NK-92 treated with Interleukin-12 subunit alpha and Interleukin-12 subunit beta, amount 100 ng/mL, for 24 hours (cell line): ENCODE data around the gene RAB3IL1.
"Not testable (repeated sequence)": the region's sequence is repeated elsewhere in the genome, so short reads cannot be mapped to it uniquely, and the experiment has no call there.

Source experiments
- DNase-seq: peaks from one replicate; lab custom pipeline; 2025; lab: John Stamatoyannopoulos, UW

RAB3IL1 gene

GRCh38 chr11:61885784-61886580 is 31.4 kb downstream of the RAB3IL1 start:
- DNase-seq: no peak

DNA sequence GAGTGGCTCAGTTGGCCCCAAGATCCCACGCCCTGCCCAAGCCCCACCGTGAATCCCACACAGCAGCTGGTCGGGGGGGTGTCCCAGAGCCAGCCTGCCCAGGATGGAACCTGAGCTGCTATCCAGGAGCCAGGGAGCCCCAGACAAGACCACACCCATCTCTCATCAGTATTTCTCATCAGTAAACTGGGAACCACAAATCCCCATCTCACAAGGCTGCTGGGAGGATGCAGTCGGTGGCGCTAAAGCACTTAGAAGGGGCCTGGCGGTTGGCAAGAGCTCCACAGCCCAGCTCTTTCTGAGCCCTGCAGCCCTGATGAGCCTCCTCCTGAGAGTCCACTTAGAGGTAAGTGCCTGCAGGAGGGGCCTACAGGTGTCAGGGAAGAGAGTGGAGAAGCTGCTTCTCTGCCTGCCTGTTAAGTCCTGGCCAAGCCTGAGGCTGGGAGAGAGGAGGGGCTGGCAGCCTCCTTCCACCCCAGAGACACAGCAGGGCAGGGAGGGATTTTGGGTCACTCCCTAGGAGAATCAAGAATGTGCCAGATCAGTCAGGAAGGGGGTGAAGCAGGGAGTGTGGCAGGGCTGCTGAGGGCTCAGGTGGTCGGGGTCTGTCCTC is 32.1 kb downstream of the RAB3IL1 start:
- DNase-seq: no peak

DNA sequence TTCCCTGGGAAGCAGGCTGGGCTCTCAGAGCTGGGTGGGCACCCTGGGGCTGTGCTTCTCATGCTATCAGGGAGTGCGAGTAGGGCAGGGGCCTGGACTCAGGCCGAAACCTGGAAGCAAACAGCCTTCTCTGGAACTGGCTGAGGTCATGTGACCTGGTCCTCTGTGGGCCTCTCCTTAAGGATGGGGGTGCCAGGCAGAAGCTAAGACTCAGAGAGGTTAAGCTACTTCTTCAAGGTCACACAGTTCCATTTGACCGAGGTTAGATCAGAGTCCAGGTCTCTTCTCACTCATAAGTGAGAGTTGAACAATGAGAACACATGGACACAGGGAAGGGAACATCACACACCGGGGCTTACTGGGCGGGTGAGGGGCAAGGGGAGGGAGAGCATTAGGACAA is 33.4 kb downstream of the RAB3IL1 start:
- no peak for DNase-seq

GRCh38 chr11:61883327-61883726 is 34.0 kb downstream of the RAB3IL1 start:
- no peak for DNase-seq

- DNase-seq: no peak
Observed at GRCh38 chr11:61882879-61883278, 34.5 kb downstream of the RAB3IL1 start.

GRCh38 chr11:61882267-61882666 is 35.1 kb downstream of the RAB3IL1 start:
- DNase-seq: not testable (repeated sequence)

GRCh38 chr11:61881397-61881796 is 36.0 kb downstream of the RAB3IL1 start:
- DNase-seq: no peak

- DNase-seq: no peak
Observed at GRCh38 chr11:61880454-61880853, 36.9 kb downstream of the RAB3IL1 start.

GRCh38 chr11:61880031-61880430 is 37.3 kb downstream of the RAB3IL1 start:
- DNase-seq: no peak

DNA sequence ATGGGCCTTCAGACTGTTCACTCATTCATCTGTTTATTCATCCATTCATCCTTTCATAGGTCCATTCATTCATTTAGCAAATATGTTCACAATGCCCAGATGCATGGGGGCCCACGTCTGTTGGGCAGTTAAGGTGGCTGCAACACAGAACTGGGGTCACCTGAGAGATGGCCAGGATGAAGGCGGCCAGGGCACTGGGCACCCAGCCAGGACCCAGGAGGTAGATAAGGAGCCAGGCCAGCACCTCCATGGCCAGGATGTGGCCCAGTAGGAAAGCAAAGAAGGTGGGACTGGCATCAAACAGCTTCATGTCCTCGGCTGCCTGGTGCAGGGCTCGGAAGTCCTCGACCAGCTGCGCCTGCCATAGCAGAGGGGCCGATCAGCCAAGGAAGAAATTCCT is 38.2 kb downstream of the RAB3IL1 start:
- DNase-seq: no peak

GRCh38 chr11:61875698-61876097 is 41.7 kb downstream of the RAB3IL1 start:
- DNase-seq: no peak

- DNase-seq: no peak
Observed at GRCh38 chr11:61874853-61875252, 42.5 kb downstream of the RAB3IL1 start.

DNA sequence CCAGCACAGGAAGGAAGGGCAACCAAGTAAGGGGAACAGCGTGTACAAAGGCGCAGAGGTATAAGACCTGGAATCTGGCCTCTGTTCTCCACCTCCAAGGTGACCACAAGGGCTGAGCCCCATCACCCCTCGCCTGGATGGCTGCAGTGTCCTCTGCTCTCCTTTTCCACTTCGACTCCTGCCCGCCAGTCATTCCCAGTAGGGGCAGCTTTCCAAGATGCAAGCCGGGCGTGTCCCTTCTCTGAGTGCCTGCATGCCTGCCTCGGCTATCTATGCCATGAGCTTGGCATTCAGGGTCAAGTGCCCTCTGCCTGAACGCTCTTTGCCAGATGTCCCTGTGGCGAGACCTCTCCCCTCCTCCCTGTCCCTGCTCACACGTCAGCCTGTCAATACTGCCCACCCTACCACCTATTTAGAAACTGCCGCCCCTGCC is 43.0 kb downstream of the RAB3IL1 start:
- DNase-seq: no peak

DNA sequence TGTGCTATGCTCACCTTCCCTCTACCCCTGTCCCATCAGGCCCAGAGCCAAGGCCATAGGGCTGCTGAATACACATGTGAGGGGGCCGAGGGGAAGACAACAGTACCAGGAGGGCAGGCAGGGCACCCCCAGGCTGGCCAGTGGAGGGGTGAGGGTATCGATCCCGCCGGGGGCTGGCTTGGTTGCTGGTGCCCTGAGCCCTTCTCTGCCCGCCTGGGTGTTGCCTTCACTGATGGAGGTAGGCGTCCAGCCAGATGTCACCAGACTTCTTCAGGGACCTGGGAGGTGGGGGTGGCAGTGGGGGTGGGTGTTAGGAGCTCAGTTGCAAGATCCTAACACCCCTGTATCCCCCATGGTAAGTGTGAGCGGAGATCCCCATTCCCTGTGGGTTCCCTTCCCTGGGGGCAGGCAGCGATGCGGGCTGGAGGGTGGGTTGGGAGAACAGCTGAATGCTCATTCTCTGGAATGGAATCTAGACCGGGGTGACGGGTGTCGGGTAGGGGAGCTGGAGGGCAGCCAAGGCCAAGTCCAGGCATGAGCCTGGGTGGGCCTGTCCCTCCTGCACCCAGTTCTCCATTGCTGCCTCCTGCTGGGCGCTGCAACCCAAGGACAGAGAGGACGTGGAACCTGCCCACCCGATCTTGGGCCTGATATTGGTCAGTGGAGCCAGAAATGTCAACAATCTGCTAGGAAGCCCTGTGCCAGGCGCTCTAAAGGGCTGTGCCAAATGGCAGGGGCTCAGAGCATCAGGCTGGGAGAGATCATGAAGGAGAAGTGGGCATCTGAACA is 43.6 kb downstream of the RAB3IL1 start:
- DNase-seq: no peak

DNA sequence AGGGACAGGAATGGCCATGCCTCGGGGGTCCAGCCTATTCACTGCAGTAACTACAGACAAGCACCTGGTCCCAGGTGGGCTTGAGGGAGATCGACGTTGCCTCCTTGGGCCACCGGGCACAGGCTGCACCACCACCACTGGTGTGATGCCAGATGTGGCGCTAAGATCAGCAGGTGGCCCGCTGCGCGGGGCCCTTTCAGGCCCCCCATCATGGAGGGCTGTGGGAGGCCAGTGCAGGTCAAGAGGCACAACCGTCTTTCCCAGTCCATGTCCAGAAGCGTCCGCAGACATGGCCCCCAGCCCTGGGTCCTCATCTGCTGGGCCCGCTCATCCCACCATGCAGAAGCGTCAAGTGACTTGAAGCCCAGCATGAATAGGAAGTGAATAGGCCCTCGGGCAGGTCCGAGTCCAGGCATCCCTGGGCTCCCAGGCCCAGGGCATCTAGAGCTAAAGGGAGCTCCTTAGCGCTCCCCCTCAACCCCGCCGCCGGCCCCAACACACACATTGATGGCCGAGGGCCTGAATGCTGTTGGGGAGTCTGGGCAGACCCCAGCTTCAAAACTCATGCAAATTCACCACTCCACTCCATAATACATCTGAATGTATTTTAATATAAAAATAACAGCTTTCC is 44.3 kb downstream of the RAB3IL1 start:
- no peak for DNase-seq

- DNase-seq: no peak
Observed at GRCh38 chr11:61871158-61871597, 46.2 kb downstream of the RAB3IL1 start.

DNA sequence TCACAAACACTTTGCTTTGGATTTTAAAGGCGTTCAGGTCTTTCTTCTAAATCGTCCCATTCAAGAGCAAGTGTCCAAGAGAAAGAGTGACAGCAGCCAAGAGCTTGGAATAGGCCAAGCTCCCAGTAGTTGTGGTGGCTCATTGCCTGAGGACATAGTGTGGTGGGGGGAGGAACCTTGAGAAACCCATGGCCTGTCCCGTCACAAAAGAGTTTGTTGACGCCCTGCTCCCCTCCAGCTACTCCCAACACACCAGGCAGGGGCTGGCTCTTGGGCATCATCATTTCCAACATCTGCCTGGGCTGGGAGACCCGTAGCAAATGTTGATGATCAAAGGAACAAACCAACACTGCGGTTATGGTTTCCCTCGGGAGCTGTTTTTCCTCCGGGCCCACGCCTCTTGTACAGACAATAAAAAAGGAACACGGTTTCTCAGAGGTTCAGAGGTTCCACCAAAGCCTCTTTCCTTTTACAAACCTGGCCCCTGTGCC is 46.8 kb downstream of the RAB3IL1 start:
- DNase-seq: no peak

DNA sequence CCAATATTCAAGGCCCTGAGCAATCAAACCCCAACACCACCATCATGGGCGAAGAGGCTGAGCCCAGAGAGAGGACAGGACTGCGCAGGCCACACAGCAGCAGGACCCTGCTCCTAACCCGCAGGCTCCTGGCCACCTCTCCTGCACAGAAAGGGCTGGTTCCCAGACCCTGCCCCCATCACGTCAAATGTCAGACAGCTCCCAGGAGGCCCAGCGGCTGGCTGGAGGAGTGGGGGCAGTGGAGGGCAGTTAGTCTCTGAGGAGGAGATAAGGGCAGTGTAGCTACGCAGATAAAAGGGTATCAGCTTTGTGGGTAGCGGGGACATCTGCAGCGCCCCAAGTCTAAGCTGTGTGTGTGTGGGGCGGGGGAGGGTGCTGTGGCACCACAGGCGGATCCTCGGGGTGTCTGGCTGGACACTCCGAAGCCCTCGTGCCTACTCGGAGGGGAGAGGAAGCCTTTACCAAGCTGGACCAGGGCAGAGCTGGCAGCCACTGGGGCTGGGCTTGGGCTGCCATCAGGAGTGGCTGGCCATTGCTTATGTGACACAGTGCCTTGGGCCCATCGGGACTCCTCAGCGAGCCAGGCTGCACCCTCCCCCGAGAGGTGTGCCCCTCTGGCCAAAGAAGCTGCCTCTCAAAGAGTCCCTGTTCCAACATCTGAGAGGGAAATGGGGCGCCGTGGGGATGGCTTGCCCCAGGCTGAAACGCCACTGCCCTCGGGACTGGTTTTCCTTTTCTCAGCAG is 47.5 kb downstream of the RAB3IL1 start:
- no peak for DNase-seq

- no peak for DNase-seq
Observed at GRCh38 chr11:61869429-61869707, 48.0 kb downstream of the RAB3IL1 start.

DNA sequence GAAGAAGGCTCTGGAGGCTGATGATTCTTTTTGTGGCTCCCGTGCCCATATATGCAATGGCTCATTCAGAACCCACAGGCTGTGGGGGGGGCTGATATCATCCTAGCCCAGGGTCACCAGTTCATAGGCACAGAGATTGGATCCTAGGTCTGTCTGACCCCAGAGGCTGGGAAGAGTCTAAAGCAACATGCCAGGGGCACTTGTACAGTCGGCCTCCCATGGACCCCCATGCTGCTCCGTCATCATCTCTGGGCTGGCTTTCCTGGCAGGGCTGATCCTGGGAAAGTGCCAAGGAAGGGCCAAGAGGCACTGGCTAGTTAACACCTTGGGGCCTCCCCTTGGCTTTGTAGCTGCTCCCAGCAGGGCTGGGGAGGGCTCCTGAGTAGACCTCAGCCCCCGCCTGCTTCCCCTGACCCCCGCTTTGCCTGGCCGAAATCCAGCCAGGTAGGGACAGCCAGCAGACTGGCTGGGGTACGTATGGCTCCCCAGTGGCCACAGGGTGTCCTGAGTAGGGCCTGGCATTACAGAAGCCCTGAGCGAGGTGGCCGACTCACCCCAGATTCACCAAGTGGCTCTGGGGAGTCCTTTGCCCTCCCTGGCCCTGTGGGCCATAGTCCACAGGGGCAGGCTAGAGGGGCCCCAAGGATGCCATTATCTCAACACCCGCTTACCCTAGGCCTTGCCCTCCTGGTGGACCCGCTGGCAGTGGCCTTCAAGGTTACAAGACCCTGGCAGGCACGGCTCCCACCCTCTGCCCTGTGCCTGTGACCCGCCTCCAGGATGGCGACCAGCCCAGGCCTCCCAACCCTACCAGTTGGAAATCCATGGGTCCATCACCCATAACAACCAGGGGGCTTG is 48.6 kb downstream of the RAB3IL1 start:
- no peak for DNase-seq

DNA sequence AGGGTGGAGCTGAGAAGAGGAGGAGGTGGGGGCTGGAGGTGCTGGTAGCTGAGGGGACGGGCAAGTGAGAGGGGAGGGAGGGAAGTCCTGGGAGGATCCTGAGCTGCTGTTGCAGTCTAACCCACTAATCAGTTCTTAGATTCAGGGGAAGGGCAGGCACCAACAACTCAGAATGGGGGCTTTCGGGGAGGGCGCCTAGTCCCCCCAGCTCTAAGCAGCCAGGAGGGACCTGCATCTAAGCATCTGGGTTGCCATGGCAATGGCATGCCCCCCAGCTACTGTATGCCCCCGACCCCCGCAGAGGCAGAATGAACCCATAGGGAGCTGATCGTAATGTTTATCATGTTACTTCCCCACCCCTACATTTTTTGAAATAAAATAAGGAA is 50.4 kb downstream of the RAB3IL1 start:
- DNase-seq: no peak
